Motor neuron (in vitro differentiated cells): ENCODE results near the gene IGFBPL1. TPM values are rescaled to one million over a fixed set of nuclear protein-coding genes. Genes with fewer than 3 reads are reported as not detected.

ENCODE experiments used
- ATAC-seq, 8 experiments: fragments of 200-7000 bp; cut with Tn5 transposase; replicated peaks in 6 of 8; 2 replicates each; pipeline ENCODE4 v1.8.0; 2021; ENCODE audit warnings: mild to moderate bottlenecking in 8 of 8, moderate library complexity in 8 of 8
- H3K27ac ChIP-seq, 2 donors: fragments of 250-450 bp; sonication (Bioruptor Pico); 2 replicates each; pipeline ENCODE4 v1.9.0; 2021; ENCODE audit warnings: antibody characterized with exemption in 2 of 2, mild to moderate bottlenecking in 2 of 2, moderate library complexity in 1 of 2
- H3K4me1 ChIP-seq, 2 donors: fragments of 250-450 bp; sonication (Bioruptor Pico); replicated peaks in 1 of 2; 2 replicates each; pipeline ENCODE4 v1.6.1; 2021; ENCODE audit warnings: antibody characterized with exemption in 2 of 2, mild to moderate bottlenecking in 2 of 2, moderate library complexity in 1 of 2
- H3K4me3 ChIP-seq, 5 donors: fragments of 250-450 bp; sonication (Bioruptor Pico); 2 replicates each; pipeline ENCODE4 v1.9.0; 2021; ENCODE audit warnings: antibody characterized with exemption in 5 of 5, mild to moderate bottlenecking in 5 of 5, moderate library complexity in 4 of 5
- WGBS, 10 experiments: fragments of 450-650 bp; shearing (Covaris generic); methylation state at CpG; one replicate each; pipeline ENCODE4 v1.0.0; 2022; 5-methylcytosine and 5-hydroxymethylcytosine counted together
- in situ Hi-C, 9 experiments: fragments of 400-800 bp; cut with MboI; loops; one replicate each; pipeline ENCODE4 v1.15.0; 2021; ENCODE audit warnings: low sequenced_read_pairs in 9 of 9, low pct_unique_long_range_greater_than_20kb in 2 of 9; ENCODE audit not compliant: unreplicated experiment in 9 of 9
- total RNA-seq, 8 experiments: library from RNA; unstranded; fragments of 300-600 nt; gene quantifications; 2 replicates each; pipeline versions ENCODE4 v1.2.3 to v1.2.4, GENCODE V29; 2022

The IGFBPL1 gene
- total RNA-seq, 8 experiments from 2014 or later: 0.36 to 236 (median 51.9) TPM; not detected in 1

- 33 to 100% (median 67%) methylated on average over 1 to 5 of the region's 5 CpGs; no CpG with 5 or more reads in 3 of the 10 experiments for WGBS, 10 experiments
- no peak overlapping the region for H3K27ac ChIP-seq
Measured at GRCh38 chr9:38357350-38358114, 66.7 kb downstream of the IGFBPL1 start.

DNA sequence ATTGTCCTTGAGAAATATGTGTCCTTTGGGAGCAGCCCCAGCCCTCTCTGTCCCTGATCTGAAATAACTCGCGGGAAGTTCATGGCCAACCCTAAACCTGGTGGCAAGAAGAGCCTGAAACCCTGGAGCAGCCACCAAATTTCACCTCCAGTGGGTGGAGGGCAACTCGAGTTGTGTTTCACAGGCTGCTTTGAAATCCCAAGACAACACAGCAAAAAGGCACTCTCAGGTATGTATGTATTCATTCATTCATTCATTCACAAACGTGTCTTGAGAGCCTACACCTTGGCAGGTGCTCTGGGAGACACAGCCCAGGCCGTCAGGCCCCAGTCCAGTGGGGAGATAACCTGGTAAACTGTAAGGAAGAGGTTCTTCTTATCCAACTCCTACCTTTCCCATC is 67.4 kb downstream of the IGFBPL1 start:
- no peak overlapping the region for H3K4me3 ChIP-seq
- peaks cover 50 to 66% of the 10 kb centered on the region in 2 donors for H3K4me1 ChIP-seq
- WGBS, 10 experiments: 0 to 93% (median 56%) methylated on average over 1 to 4 of the region's 5 CpGs; no CpG with 5 or more reads in 4 of the 10 experiments
- no peak overlapping the region for H3K27ac ChIP-seq
- no peak for ATAC-seq
- in situ Hi-C loops: loop anchor here in 5 of 9 experiments (10.0 to 25.0 kb wide), 5 partner anchors 270 to 445 kb away; partner anchors contain the start of genes SLC25A51 (in 3 of the 5) and SHB (in 1 of the 5)

More at GRCh38 chr9:38357350-38358114, 66.7 kb downstream of the IGFBPL1 start:
- ATAC-seq: peak in 3 of 8 experiments; percentile 22 to 39 (median 38)
- Histone ChIP-seq H3K4me3 (no peak overlapping the region), H3K4me1 (peaks cover 51 to 66% of the 10 kb centered on the region in 2 donors)
- in situ Hi-C loops: loop anchor here in 5 of 9 experiments (10.0 to 25.0 kb wide), 5 partner anchors 270 to 445 kb away; partner anchors contain the start of genes SLC25A51 (in 3 of the 5) and SHB (in 1 of the 5)

Other genes with a start within 250 kb of the IGFBPL1 start
- 10 to 100 TPM; 17.3 to 32.9 (median 22.4) TPM for gene ALDH1B1, start 31.8 kb downstream of the IGFBPL1 start, total RNA-seq
- gene ANKRD18A, start 196.1 kb upstream of the IGFBPL1 start, total RNA-seq: 10 to 100 TPM in 2 of 8 experiments, 1 to 10 TPM in 3, under 1 TPM in 3; 0.14 to 12.5 (median 1.6) TPM